HPDE6-E6E7 (cell line): ENCODE results near the gene OR2W3.

Experiments
- DNase-seq: peaks from one replicate; pipeline ENCODE4 v3.0.0; 2011; ENCODE audit warnings: missing footprints; ENCODE audit errors: extremely low spot score

The OR2W3 gene

GRCh38 chr1:247895163-247895637, at the start of gene OR2W3:
Gene OR2W3 (plus strand): TSS chr1:247895587. CDS start chr1:247895587, 0 bp downstream.
- DNase-seq = no peak

GRCh38 chr1:247845693-247846017, 49.7 kb upstream of the OR2W3 start:
- no peak for DNase-seq

GRCh38 chr1:247848346-247848745, 47.0 kb upstream of the OR2W3 start:
- no peak for DNase-seq

- DNase-seq = no peak
These were observed 45.8 kb upstream of the OR2W3 start for GRCh38 chr1:247849616-247850015.

GRCh38 chr1:247854899-247855545, 40.4 kb upstream of the OR2W3 start:
- DNase-seq = no peak

- DNase-seq = no peak
These were observed 39.5 kb upstream of the OR2W3 start for GRCh38 chr1:247855911-247856310.

- peak; percentile 33 for DNase-seq
These were observed 38.1 kb upstream of the OR2W3 start, which contains the start of gene TRIM58 for GRCh38 chr1:247857069-247857984. Gene TRIM58 (plus strand): TSS chr1:247857187. CDS start chr1:247857247, 60 bp downstream.

GRCh38 chr1:247857985-247858619, 37.3 kb upstream of the OR2W3 start:
- no peak for DNase-seq

- DNase-seq = no peak
These were observed 32.6 kb upstream of the OR2W3 start for GRCh38 chr1:247862756-247863155.

- DNase-seq = no peak
These were observed 30.7 kb upstream of the OR2W3 start for GRCh38 chr1:247864644-247865043.

GRCh38 chr1:247865416-247865815, 30.0 kb upstream of the OR2W3 start:
- no peak for DNase-seq

- no peak for DNase-seq
These were observed 12.0 kb upstream of the OR2W3 start for GRCh38 chr1:247883346-247883745.

GRCh38 chr1:247884797-247885413, 10.5 kb upstream of the OR2W3 start:
- no peak for DNase-seq

GRCh38 chr1:247895976-247896375, 589 bp downstream of the OR2W3 start:
- DNase-seq = no peak

- no peak for DNase-seq
These were observed 8.7 kb downstream of the OR2W3 start for GRCh38 chr1:247904122-247904521.

GRCh38 chr1:247905181-247905580, 9.8 kb downstream of the OR2W3 start:
- DNase-seq = no peak

GRCh38 chr1:247905910-247906503, 10.6 kb downstream of the OR2W3 start:
- no peak for DNase-seq

- DNase-seq = peak; percentile 54
These were observed 11.2 kb downstream of the OR2W3 start for GRCh38 chr1:247906504-247907047.

- DNase-seq = no peak
These were observed 13.4 kb downstream of the OR2W3 start for GRCh38 chr1:247908766-247909165.

- DNase-seq = no peak
These were observed 18.4 kb downstream of the OR2W3 start for GRCh38 chr1:247913786-247914185.

GRCh38 chr1:247914941-247915662, 19.7 kb downstream of the OR2W3 start:
- no peak for DNase-seq
